ENCODE measurements around the gene ZNF384.

DNA sequence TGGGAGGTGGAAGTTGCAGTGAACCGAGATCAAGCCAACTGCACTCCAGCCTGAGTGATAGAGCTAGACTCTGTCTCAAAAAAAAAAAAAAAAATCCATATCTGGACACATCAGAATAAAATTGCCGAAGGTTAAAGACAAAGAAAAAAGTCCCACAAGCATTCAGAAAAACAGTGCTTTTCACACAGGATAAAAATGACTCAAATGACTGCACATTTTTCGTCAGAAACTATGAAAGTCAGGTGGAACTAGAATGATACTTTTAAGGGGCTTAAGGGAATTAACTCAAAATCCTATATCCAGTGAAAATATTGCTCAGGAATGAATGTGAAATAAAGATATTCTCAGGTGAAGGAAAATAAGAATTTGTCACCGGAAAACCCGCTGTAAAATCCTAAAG lies 47.6 kb upstream of the ZNF384 start:
- TF ChIP-seq, protein P1, sequence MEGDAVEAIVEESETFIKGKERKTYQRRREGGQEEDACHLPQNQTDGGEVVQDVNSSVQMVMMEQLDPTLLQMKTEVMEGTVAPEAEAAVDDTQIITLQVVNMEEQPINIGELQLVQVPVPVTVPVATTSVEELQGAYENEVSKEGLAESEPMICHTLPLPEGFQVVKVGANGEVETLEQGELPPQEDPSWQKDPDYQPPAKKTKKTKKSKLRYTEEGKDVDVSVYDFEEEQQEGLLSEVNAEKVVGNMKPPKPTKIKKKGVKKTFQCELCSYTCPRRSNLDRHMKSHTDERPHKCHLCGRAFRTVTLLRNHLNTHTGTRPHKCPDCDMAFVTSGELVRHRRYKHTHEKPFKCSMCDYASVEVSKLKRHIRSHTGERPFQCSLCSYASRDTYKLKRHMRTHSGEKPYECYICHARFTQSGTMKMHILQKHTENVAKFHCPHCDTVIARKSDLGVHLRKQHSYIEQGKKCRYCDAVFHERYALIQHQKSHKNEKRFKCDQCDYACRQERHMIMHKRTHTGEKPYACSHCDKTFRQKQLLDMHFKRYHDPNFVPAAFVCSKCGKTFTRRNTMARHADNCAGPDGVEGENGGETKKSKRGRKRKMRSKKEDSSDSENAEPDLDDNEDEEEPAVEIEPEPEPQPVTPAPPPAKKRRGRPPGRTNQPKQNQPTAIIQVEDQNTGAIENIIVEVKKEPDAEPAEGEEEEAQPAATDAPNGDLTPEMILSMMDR (IDR thresholded peaks at IDR 0.05) = no peak
- TF ChIP-seq POLR2AphosphoS5 (IDR thresholded peaks at IDR 0.05) (no peak), POLR2A (IDR thresholded peaks at IDR 0.05) (no peak)

Measured in prostate gland (tissue), 2 donors.